ENCODE data around the gene TAB2.
"Not testable (repeated sequence)": the region's sequence is repeated elsewhere in the genome, so short reads cannot be mapped to it uniquely, and the experiment has no call there.

The TAB2 gene

GRCh38 chr6:149448821-149449453, 131.4 kb downstream of the TAB2 start:
- DNase-seq, result no peak

- DNase-seq, result no peak
These were observed 132.5 kb downstream of the TAB2 start for GRCh38 chr6:149449831-149450678.

GRCh38 chr6:149450679-149451375, 133.3 kb downstream of the TAB2 start:
- peak; percentile 8 for DNase-seq

GRCh38 chr6:149451376-149452036, 134.0 kb downstream of the TAB2 start:
- DNase-seq, result no peak

- no peak for DNase-seq
These were observed 134.8 kb downstream of the TAB2 start for GRCh38 chr6:149452037-149452939.

GRCh38 chr6:149453597-149454345, 136.3 kb downstream of the TAB2 start:
- no peak for DNase-seq

- no peak for DNase-seq
These were observed 136.9 kb downstream of the TAB2 start for GRCh38 chr6:149454346-149454848.

- DNase-seq, result no peak
These were observed 137.7 kb downstream of the TAB2 start for GRCh38 chr6:149455031-149455732.

- DNase-seq, result no peak
These were observed 139.0 kb downstream of the TAB2 start for GRCh38 chr6:149456311-149457021.

- DNase-seq, result no peak
These were observed 139.9 kb downstream of the TAB2 start for GRCh38 chr6:149457316-149457884.

GRCh38 chr6:149458196-149458595, 140.7 kb downstream of the TAB2 start:
- no peak for DNase-seq

- DNase-seq, result no peak
These were observed 141.3 kb downstream of the TAB2 start for GRCh38 chr6:149458806-149459205.

GRCh38 chr6:149459761-149460160, 142.2 kb downstream of the TAB2 start:
- DNase-seq, result no peak

GRCh38 chr6:149460249-149460648, 142.7 kb downstream of the TAB2 start:
- DNase-seq, result not testable (repeated sequence)
